ENCODE data around the gene ERN1. TPM values are rescaled to one million over a fixed set of nuclear protein-coding genes. Genes with fewer than 3 reads are reported as not detected.

Gene ERN1
- total and polyA plus RNA-seq, 2 of the 13 experiments (the other 11 are each of a cell fraction or from before 2014, with no cell fraction given): 6.0 to 12.7 TPM

GRCh38 chr17:64155751-64156544 is 26.0 kb upstream of the ERN1 start (continued):
- no peak for TF ChIP-seq KAT2B (IDR thresholded peaks at IDR 0.05; ENCODE audit: borderline replicate concordance, low read depth, low read length)
- 0 out of 2 replicates have a peak, but pooled peaks have one; percentile 51 for TF ChIP-seq JUND (CRISPR knock-in tag; IDR thresholded peaks at IDR 0.05)
- no peak for TF ChIP-seq ZNF703 (CRISPR knock-in tag; IDR thresholded peaks at IDR 0.05; ENCODE audit: borderline replicate concordance)
- TF ChIP-seq SMAD9 (CRISPR knock-in tag; IDR thresholded peaks at IDR 0.05): no peak
- TF ChIP-seq SRSF9 (IDR thresholded peaks at IDR 0.05; ENCODE audit: borderline replicate concordance, insufficient read depth, low read depth, low read length, poor library complexity, severe bottlenecking): no peak
- peak; percentile 92 for TF ChIP-seq UBTF (CRISPR knock-in tag; IDR thresholded peaks at IDR 0.05)
- no peak for TF ChIP-seq ZBTB49 (CRISPR knock-in tag; IDR thresholded peaks at IDR 0.05; ENCODE audit: borderline replicate concordance)
- TF ChIP-seq DZIP1 (CRISPR knock-in tag; IDR thresholded peaks at IDR 0.05): no peak
- TF ChIP-seq ZNF274 (CRISPR knock-in tag; IDR thresholded peaks at IDR 0.05): peak; percentile 82; the same call in 1 of the 2 replicates
- TF ChIP-seq ZNF598 (CRISPR knock-in tag; IDR thresholded peaks at IDR 0.05; ENCODE audit: borderline replicate concordance): no peak; the same call in 1 of the 2 replicates
- no peak for TF ChIP-seq KLF9 (CRISPR knock-in tag; IDR thresholded peaks at IDR 0.05; ENCODE audit: low read depth)
- no peak for TF ChIP-seq RAD51 (IDR thresholded peaks at IDR 0.05; ENCODE audit: borderline replicate concordance)
- TF ChIP-seq CTCF (CRISPR knock-in tag; IDR thresholded peaks at IDR 0.05): peak; percentile 45
- no peak for TF ChIP-seq ZNF253 (CRISPR knock-in tag; IDR thresholded peaks at IDR 0.05; ENCODE audit: borderline replicate concordance)
- TF ChIP-seq TEF (CRISPR knock-in tag; IDR thresholded peaks at IDR 0.05): peak; percentile 95
- no peak for TF ChIP-seq STAT5B (CRISPR knock-in tag; IDR thresholded peaks at IDR 0.05)
- TF ChIP-seq KAT8 (CRISPR knock-in tag; IDR thresholded peaks at IDR 0.05): peak; percentile 76; the same call in 1 of the 2 replicates
- TF ChIP-seq ARNT2 (CRISPR knock-in tag; IDR thresholded peaks at IDR 0.05; ENCODE audit: low read depth): no peak
- TF ChIP-seq SMYD3 (CRISPR knock-in tag; IDR thresholded peaks at IDR 0.05): peak; percentile 84; the same call in 1 of the 2 replicates

All from HepG2 (cell line).